SKM-1 treated with dmso at 0.1 percent for 144 hours (cell line): Measurements from ENCODE around the gene DSCAM.

Experiments used
- DNase-seq: peaks from one replicate; lab custom pipeline; 2025; ENCODE audit not compliant: unreplicated experiment; lab: John Stamatoyannopoulos, UW

DSCAM gene

GRCh38 chr21:40714536-40714935, 132.4 kb downstream of the DSCAM start:
- no peak for DNase-seq

DNA sequence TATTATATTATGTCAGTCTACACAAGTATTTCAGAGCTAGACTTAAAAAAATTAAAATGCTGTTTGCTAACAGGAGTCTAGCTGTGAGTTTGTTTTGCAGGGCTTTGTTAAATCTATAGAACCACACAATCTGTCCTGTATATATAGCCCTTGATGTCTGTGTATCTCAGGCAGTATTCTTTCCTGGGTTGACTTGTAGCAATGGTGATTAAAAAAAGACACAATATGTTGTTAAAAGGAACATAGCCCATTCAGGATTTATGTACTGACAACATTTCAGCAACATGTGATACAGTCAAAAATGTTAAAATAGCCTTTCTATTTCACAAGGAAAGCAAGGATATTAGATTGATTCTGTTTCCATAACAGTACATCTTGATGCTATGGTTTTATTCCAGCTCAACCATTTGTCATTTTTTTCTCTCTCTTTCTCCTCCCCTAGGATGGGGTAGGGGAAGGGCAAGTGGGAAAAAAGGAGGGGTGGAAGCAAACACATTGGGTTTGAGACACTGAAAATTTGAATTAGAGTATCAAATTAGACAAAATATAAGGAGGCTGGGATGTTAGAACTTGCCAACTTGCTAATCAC, 139.2 kb downstream of the DSCAM start:
- no peak for DNase-seq

- DNase-seq = no peak
Measured at GRCh38 chr21:40706806-40707655, 139.9 kb downstream of the DSCAM start.

DNA sequence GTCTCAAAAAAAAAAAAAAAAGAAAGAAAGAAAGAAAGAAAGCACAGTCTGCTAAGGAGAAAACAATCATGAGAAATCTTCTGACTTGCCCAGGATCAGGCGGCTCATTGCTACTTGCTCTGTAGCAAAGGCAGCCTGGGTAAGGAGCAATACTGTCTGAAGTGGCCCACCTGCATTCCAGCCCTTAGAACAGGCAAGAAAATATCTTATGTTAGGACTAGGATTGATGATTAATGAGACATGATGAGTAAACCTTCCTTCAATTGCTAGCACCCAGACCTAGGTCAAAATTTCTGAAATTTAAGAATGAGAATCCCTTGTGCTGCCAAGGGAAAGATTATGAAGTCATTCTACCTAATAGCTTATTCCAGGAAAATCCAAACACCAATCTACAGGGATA, 140.8 kb downstream of the DSCAM start:
- no peak for DNase-seq

GRCh38 chr21:40704141-40704540, 142.8 kb downstream of the DSCAM start:
- no peak for DNase-seq

DNA sequence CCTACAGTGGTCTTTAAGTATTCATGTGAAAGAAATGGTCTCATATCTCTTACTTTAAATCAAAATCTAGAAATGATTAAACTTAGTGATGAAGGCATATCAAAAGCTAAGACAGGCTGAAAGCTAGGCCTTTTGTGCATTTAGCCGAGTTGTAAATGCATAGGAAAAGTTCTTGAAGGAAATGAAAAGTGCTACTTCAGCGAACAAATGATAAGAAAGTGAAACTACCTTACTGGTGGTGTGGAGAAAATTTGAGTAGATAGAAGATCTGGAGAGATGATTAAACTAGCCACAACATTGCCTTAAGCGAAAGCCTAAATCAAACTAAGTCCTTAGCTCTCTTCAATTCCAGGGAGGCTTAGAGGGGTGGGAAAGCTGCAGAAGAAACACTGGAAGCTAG, 147.6 kb downstream of the DSCAM start:
- no peak for DNase-seq

DNA sequence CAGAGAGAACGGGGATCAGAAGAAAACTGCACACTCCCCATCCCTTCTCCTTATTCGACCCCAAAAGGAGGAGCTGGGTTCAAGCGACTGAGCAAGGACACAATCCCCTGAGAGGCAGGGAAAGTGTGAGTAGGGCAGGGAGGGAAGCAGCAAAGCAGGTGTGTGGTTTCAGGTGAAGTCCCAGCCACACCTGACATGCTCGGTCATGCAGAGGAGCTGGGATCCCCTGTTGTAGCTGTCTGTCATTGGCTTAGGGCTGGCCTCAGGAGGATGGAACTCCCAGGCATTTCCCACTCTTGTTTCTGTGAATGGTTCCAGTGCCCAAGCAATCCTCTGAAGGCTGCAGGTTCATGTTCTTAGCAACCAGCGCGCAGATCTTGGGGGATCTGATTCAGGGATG, 150.7 kb downstream of the DSCAM start:
- DNase-seq = no peak

DNA sequence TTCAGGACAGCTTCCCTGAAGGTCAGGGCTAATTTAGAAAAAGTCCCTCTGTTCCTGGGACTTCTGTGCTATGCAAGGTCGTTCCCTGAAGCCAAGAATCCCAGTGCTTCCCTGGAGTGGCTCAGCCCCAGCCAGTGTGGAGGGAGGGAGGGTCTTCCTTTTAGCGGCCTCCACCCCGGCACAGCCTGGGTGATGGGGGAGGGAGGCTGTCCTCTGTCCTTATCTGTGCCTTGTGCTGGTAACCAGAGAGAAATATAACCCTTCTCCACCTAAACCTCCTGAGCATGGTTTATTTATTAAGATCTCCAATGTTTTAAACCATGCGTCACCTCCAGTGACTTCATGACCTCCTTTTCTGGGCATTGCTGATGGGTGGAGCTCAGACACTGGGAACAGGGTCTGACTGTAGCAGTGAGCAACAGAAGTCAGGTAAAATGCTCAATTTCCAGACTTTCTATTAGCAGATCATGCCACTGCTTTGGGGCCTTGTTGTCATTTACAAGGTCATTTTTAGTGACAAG, 157.1 kb downstream of the DSCAM start:
- DNase-seq = no peak

GRCh38 chr21:40689217-40689616, 157.7 kb downstream of the DSCAM start:
- no peak for DNase-seq

- no peak for DNase-seq
Measured at GRCh38 chr21:40688106-40688864, 158.7 kb downstream of the DSCAM start.

DNA sequence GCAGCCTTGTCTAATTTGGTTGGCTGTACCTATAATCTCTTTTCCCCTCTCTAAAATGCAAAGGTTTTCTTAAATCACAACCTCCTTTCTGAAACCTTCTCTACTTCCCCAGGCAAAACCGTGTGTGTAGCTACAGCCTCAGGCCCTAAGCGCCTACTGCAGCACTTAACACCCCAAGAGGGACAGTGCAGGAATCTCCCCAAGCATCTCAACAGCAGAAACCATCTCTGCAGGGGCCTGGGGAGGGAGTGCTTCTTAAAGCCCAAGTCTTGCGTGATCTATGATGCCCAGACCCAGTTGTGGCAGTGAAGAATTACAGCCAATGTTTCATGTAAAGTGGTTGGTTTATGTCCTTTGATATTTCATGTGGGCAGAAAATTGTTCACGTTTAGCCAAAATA, 159.3 kb downstream of the DSCAM start:
- no peak for DNase-seq

- DNase-seq = no peak
Measured at GRCh38 chr21:40686526-40686925, 160.4 kb downstream of the DSCAM start.

GRCh38 chr21:40685141-40685540, 161.8 kb downstream of the DSCAM start:
- DNase-seq = no peak

- no peak for DNase-seq
Measured at GRCh38 chr21:40684726-40685125, 162.2 kb downstream of the DSCAM start.

GRCh38 chr21:40683349-40683748, 163.6 kb downstream of the DSCAM start:
- DNase-seq = no peak

- no peak for DNase-seq
Measured at GRCh38 chr21:40681164-40681859, 165.6 kb downstream of the DSCAM start.

GRCh38 chr21:40680311-40680710, 166.6 kb downstream of the DSCAM start:
- DNase-seq = no peak

- DNase-seq = no peak
Measured at GRCh38 chr21:40678681-40679284, 168.2 kb downstream of the DSCAM start.

DNA sequence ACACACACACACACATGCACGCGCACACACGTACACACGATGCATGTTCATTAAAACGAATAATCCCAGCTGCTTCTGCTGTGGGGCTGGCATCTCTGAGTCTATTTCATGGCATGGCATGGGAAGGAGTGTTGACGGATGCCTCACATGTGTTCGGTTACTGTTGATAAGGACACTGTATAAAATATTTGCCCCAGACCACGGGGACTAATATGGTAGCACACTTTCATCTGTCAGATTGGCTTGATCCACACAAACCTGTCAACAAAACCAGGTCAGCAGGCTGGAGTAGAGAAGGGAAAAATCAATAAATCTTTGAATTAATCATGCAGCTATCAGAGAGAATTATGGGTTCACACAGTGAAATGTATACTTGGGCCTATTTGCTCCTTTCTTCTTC, 171.9 kb downstream of the DSCAM start:
- DNase-seq = no peak

DNA sequence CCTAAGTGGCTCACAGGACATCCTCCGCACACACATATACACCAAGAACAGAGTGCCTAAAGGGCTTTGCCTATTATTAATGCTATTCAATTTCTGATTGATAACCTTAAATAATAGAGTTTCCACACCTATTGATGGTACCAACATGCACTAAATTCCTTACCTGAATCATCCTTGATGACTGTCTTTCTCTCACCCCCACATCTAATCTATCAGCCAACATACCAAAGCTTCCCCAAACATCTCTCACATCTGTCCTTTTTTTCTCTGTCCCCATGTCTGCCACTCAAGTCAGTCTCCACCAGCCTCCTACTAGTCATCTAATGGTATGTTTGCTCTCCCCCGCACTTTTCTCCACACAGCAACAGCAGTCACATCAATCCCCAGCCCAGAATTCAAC, 174.4 kb downstream of the DSCAM start:
- no peak for DNase-seq

GRCh38 chr21:40671716-40672115, 175.2 kb downstream of the DSCAM start:
- no peak for DNase-seq
